Measurements from ENCODE around the gene CREB3L2.

CREB3L2 gene

DNA sequence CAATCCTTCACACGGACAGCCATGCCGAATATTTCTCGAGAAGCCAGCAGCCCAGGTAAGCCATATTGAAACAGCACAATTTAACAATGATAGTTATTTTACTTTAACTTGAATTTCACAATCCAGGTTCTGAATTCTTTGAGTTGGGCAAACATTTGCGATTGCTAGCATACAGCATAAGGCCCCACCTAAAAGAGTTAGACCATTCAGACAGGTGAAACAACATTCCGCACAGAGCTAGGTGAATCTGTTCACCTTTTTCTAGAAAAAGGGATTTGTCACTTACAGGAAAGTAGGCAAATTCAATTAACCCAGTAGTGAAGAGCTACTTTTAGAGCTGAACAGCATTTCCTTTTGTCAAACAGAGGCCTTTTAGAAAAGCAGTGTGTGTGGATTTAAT is 45.3 kb downstream of the CREB3L2 start:
- Histone ChIP-seq H3K79me2 (ENCODE audit: insufficient read depth, low read length) (no peaks in the 10 kb centered on the region), H4K20me1 (ENCODE audit: low read depth, low read length) (no peaks in the 10 kb centered on the region), H3K27me3 (ENCODE audit: low read length) (no peaks in the 10 kb centered on the region), H3K4me3 (ENCODE audit: insufficient read depth, low read length, poor library complexity, severe bottlenecking) (no peak overlapping the region), H2AFZ (ENCODE audit: low read depth, low read length, severe bottlenecking) (no peak overlapping the region), H3F3A (ENCODE audit: insufficient read depth) (no peaks in the 10 kb centered on the region), H3K36me3 (ENCODE audit: low read length) (no peaks in the 10 kb centered on the region), H3K9me2 (replicated peaks; ENCODE audit: insufficient read depth, low read length) (no peaks in the 10 kb centered on the region), H3K4me2 (ENCODE audit: low read depth, low read length, poor library complexity, severe bottlenecking) (no peak overlapping the region), H3K9me3 (ENCODE audit: insufficient read depth, low read length) (no peaks in the 10 kb centered on the region), H3K9ac (ENCODE audit: low read length) (no peak overlapping the region), H3K27ac (ENCODE audit: low read depth, low read length) (no peak overlapping the region)
- TF ChIP-seq EZH2phosphoT487 (conservative IDR thresholded peaks at IDR 0.05; ENCODE audit: low read length) (no peak), CTCF (IDR thresholded peaks at IDR 0.05; ENCODE audit: insufficient read depth, low read length, poor library complexity, severe bottlenecking) (no peak)

- H3K36me3 ChIP-seq (ENCODE audit: low read length): no peaks in the 10 kb centered on the region
- no peak overlapping the region for H3K4me3 ChIP-seq (ENCODE audit: insufficient read depth, low read length, poor library complexity, severe bottlenecking)
- H2AFZ ChIP-seq (ENCODE audit: low read depth, low read length, severe bottlenecking): no peak overlapping the region
- no peak for TF ChIP-seq EZH2phosphoT487 (conservative IDR thresholded peaks at IDR 0.05; ENCODE audit: low read length)
- TF ChIP-seq CTCF (IDR thresholded peaks at IDR 0.05; ENCODE audit: insufficient read depth, low read length, poor library complexity, severe bottlenecking): no peak
- no peak overlapping the region for H3K27ac ChIP-seq (ENCODE audit: low read depth, low read length)
- no peak overlapping the region for H3K4me2 ChIP-seq (ENCODE audit: low read depth, low read length, poor library complexity, severe bottlenecking)
- H3K9me2 ChIP-seq (replicated peaks; ENCODE audit: insufficient read depth, low read length): no peaks in the 10 kb centered on the region
- no peaks in the 10 kb centered on the region for H4K20me1 ChIP-seq (ENCODE audit: low read depth, low read length)
- H3K27me3 ChIP-seq (ENCODE audit: low read length): no peaks in the 10 kb centered on the region
- no peaks in the 10 kb centered on the region for H3F3A ChIP-seq (ENCODE audit: insufficient read depth)
- no peaks in the 10 kb centered on the region for H3K79me2 ChIP-seq (ENCODE audit: insufficient read depth, low read length)
- H3K9ac ChIP-seq (ENCODE audit: low read length): no peak overlapping the region
- H3K9me3 ChIP-seq (ENCODE audit: insufficient read depth, low read length): no peaks in the 10 kb centered on the region
Measured at GRCh38 chr7:137956183-137956582, 45.7 kb downstream of the CREB3L2 start.

GRCh38 chr7:137954614-137955013 is 47.3 kb downstream of the CREB3L2 start:
- Histone ChIP-seq H3K4me3 (ENCODE audit: insufficient read depth, low read length, poor library complexity, severe bottlenecking) (no peak overlapping the region), H2AFZ (ENCODE audit: low read depth, low read length, severe bottlenecking) (no peak overlapping the region), H3K27me3 (ENCODE audit: low read length) (no peaks in the 10 kb centered on the region), H3K9ac (ENCODE audit: low read length) (no peak overlapping the region), H3K36me3 (ENCODE audit: low read length) (no peaks in the 10 kb centered on the region), H3K4me2 (ENCODE audit: low read depth, low read length, poor library complexity, severe bottlenecking) (no peak overlapping the region), H4K20me1 (ENCODE audit: low read depth, low read length) (no peaks in the 10 kb centered on the region), H3K9me2 (replicated peaks; ENCODE audit: insufficient read depth, low read length) (no peaks in the 10 kb centered on the region), H3K9me3 (ENCODE audit: insufficient read depth, low read length) (no peaks in the 10 kb centered on the region), H3K27ac (ENCODE audit: low read depth, low read length) (no peak overlapping the region), H3K79me2 (ENCODE audit: insufficient read depth, low read length) (no peaks in the 10 kb centered on the region), H3F3A (ENCODE audit: insufficient read depth) (no peaks in the 10 kb centered on the region)
- TF ChIP-seq EZH2phosphoT487 (conservative IDR thresholded peaks at IDR 0.05; ENCODE audit: low read length): no peak
- TF ChIP-seq CTCF (IDR thresholded peaks at IDR 0.05; ENCODE audit: insufficient read depth, low read length, poor library complexity, severe bottlenecking): no peak

Measured in SU-DHL-6 (cell line).